Panc1 (cell line): ENCODE results near the gene NKAIN4. TPM values are rescaled to one million over a fixed set of nuclear protein-coding genes. Genes with fewer than 3 reads are reported as not detected.

Experiments used
- ATAC-seq: fragments of 200-7000 bp; cut with Tn5 transposase; 2 replicates; pipeline ENCODE4 v1.9.1; 2020; ENCODE audit warnings: mild to moderate bottlenecking, moderate library complexity
- BruUV-seq: library from RNA; stranded (reverse); fragments of 400-500 nt; replicated peaks from 2 replicates; lab custom pipeline; 2021; lab: Mats Ljungman, UMichigan
- CTCF ChIA-PET: fragments of 300-600 bp; sonication (Branson Sonifier 250); formaldehyde crosslinking; loops from one replicate; lab custom pipeline; 2022; ENCODE audit warnings: antibody characterized with exemption; lab: Charles Lee
- POLR2A ChIA-PET: fragments of 300-600 bp; sonication (Branson Sonifier 250); formaldehyde crosslinking; loops from one replicate; lab custom pipeline; 2022; ENCODE audit warnings: antibody characterized with exemption; lab: Charles Lee
- DNase-seq: peaks from one replicate; pipeline ENCODE4 v3.0.0-alpha.2; 2010; ENCODE audit warnings: low read depth, low spot score
- H3K27ac ChIP-seq: 2 replicates; pipeline ENCODE4 v1.5.1; 2011; ENCODE audit warnings: mild to moderate bottlenecking, low read length, inconsistent platforms
- H3K27me3 ChIP-seq: fragments of 200-500 bp; sonication (Bioruptor generic); 2 replicates; pipeline ENCODE4 v1.6.0; 2014; ENCODE audit warnings: low read length, inconsistent platforms; ENCODE audit not compliant: control insufficient read depth, insufficient read depth
- H3K36me3 ChIP-seq: fragments of 200-500 bp; sonication (Bioruptor generic); 2 replicates; pipeline ENCODE4 v1.5.1; 2014; ENCODE audit warnings: inconsistent platforms, mild to moderate bottlenecking, low read length, moderate library complexity; ENCODE audit not compliant: control insufficient read depth, insufficient read depth
- H3K4me1 ChIP-seq: 2 replicates; pipeline ENCODE4 v1.5.1; 2011; ENCODE audit warnings: inconsistent platforms, mild to moderate bottlenecking, low read length, moderate library complexity; ENCODE audit not compliant: control insufficient read depth, insufficient read depth
- H3K4me3 ChIP-seq, 2 experiments: 2 replicates each; pipeline ENCODE4 v1.5.1; 2011 to 2012; ENCODE audit warnings: low read depth in 2 of 2, low read length in 2 of 2, mild to moderate bottlenecking in 2 of 2, inconsistent platforms in 1 of 2, moderate library complexity in 1 of 2
- H3K9me3 ChIP-seq: fragments of 200-500 bp; sonication (Bioruptor generic); 2 replicates; pipeline ENCODE4 v1.5.1; 2014; ENCODE audit warnings: low read depth, mild to moderate bottlenecking, inconsistent platforms, low read length, moderate library complexity; ENCODE audit not compliant: control insufficient read depth, insufficient read depth
- POLR2AphosphoS5 ChIP-seq: IDR thresholded peaks from 2 replicates; pipeline ENCODE4 v1.6.1; 2012; ENCODE audit warnings: mild to moderate bottlenecking, low read depth, low read length, moderate library complexity
- SIN3A ChIP-seq: IDR thresholded peaks from 2 replicates; pipeline ENCODE4 v1.6.1; 2012; ENCODE audit warnings: low read depth, mild to moderate bottlenecking, low read length, moderate library complexity, borderline replicate concordance; ENCODE audit not compliant: insufficient read depth
- TCF7L2 ChIP-seq: IDR thresholded peaks from 2 replicates; pipeline ENCODE4 v1.6.1; 2011; ENCODE audit warnings: mild to moderate bottlenecking, low read depth, low read length, inconsistent platforms
- in situ Hi-C: cut with HindIII; loops from 2 replicates; pipeline ENCODE4 v1.10.0; 2016; ENCODE audit warnings: low sequenced_read_pairs, low pct_unique_long_range_greater_than_20kb
- intact Hi-C: fragments of 100-400 bp; cut with micrococcal nuclease; formaldehyde crosslinking; loops from one replicate; pipeline ENCODE4 v1.10.0; 2022; ENCODE audit not compliant: unreplicated experiment
- total RNA-seq: library from RNA; stranded (reverse); gene quantifications from one replicate; pipeline ENCODE4 v1.2.1, GENCODE V29; 2021; ENCODE audit not compliant: unreplicated experiment
- TF ChIP-seq, protein P1 (sequence below): fragments of 450-650 bp; IDR thresholded peaks from 2 replicates; pipeline ENCODE4 v1.5.1; 2017; ENCODE audit warnings: mild to moderate bottlenecking
- TF ChIP-seq, protein P2 (sequence below), 2 experiments: IDR thresholded peaks; 2 replicates each; pipeline ENCODE4 v1.6.1; 2011 to 2012; ENCODE audit warnings: low read depth in 2 of 2, control low read depth in 1 of 2, low read length in 1 of 2, mild to moderate bottlenecking in 1 of 2, moderate library complexity in 1 of 2; ENCODE audit not compliant: insufficient read depth in 1 of 2

NKAIN4 gene
- total RNA-seq, 1 experiment from 2014 or later: 5.5 TPM

DNA sequence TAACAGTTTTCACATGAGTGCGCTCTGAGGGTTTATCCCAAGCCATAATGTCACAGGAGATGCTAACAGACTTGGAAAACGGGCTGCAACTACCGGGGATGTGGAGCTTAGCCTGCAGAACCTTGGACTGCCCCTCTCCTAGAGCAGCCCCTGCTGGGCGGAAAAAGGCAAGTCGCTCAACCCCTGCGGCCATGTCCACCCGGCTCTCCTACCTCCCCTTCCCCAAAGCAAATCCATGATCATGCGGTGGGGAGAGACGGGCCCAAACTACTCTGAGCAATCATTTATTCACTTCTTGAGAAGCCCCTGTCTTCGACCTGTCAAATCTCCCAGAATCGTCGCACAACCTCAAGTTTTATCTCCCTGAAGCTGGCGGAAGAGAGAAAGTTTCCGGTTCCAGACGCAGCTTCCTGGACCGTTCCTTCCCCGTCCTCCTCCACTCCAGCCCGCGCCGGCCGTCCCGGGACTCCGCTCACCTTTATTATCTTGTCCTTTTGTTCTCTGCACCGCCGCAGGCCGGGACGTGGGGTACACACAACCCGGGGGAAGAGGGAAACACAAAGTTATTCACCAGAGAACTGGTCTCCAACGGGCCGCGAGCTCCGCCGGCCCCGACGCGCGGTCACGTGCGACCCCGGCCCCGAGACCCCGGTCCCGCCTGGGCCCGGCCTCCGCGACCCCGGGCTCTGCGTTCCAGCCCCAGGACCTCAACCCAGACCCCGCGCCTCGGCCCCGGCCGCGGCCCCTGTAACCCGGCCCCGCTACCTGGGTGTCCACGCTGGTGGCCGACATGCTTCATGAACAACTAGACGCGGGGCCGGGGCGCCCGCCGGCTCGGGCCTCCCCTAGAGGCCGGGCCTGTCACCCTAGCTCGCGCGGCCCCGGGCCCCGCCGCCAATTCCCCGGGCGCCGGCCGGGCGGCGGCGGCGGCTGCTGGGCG, 38.9 kb downstream of the NKAIN4 start:
- ChIA-PET CTCF (interaction anchor here (1.0 kb wide), 1 partner anchor 243 kb away, joined by 3 read pairs; no protein-coding TSS in a partner anchor), POLR2A (no interaction called here)
- in situ Hi-C loops: no loop called here
- BruUV-seq: TSS peak; percentile 78
- ATAC-seq: peak; percentile 26
- peak overlapping the region; percentile 86 to 97 for H3K4me3 ChIP-seq
- H3K27me3 ChIP-seq: no peaks in the 10 kb centered on the region
- TF ChIP-seq SIN3A: no peak
- TF ChIP-seq, protein P1, sequence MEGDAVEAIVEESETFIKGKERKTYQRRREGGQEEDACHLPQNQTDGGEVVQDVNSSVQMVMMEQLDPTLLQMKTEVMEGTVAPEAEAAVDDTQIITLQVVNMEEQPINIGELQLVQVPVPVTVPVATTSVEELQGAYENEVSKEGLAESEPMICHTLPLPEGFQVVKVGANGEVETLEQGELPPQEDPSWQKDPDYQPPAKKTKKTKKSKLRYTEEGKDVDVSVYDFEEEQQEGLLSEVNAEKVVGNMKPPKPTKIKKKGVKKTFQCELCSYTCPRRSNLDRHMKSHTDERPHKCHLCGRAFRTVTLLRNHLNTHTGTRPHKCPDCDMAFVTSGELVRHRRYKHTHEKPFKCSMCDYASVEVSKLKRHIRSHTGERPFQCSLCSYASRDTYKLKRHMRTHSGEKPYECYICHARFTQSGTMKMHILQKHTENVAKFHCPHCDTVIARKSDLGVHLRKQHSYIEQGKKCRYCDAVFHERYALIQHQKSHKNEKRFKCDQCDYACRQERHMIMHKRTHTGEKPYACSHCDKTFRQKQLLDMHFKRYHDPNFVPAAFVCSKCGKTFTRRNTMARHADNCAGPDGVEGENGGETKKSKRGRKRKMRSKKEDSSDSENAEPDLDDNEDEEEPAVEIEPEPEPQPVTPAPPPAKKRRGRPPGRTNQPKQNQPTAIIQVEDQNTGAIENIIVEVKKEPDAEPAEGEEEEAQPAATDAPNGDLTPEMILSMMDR: peak; percentile 21; the same call in 1 of the 2 replicates
- no peak for TF ChIP-seq POLR2AphosphoS5
- peaks cover 17% of the 10 kb centered on the region for H3K36me3 ChIP-seq
- intact Hi-C loops: no loop called here
- DNase-seq: no peak
- no peaks in the 10 kb centered on the region for H3K9me3 ChIP-seq
- H3K4me1 ChIP-seq: peaks cover 12% of the 10 kb centered on the region
- peak overlapping the region; percentile 86 for H3K27ac ChIP-seq

DNA sequence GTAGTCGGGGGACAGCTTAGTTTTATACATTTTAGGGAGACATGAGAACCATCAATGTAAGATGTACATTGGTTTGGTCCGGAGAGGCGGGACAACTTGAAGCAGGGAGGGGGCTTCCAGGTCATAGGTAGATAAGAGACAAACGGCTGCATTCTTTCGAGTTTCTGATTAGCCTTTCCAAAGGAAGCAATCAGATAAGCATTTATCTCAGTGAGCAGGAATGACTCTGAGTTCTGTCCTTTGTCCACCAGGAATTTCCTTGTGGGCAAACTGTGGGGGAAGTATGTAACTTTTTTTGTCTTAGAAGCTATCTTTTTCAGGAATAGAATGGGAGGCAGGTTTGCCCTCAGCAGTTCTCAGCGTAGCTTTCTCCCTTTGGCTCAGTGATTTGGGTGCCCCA, 39.7 kb downstream of the NKAIN4 start:
- Histone ChIP-seq H3K9me3 (no peaks in the 10 kb centered on the region), H3K36me3 (peaks cover 17% of the 10 kb centered on the region), H3K27ac (peak overlapping the region; percentile 86), H3K4me1 (peaks cover 12% of the 10 kb centered on the region), H3K27me3 (no peaks in the 10 kb centered on the region), H3K4me3 (peak overlapping the region; percentile 86 to 97)
- intact Hi-C loops (no loop called here), in situ Hi-C loops (no loop called here)
- BruUV-seq: no TSS peak
- ATAC-seq (no peak), DNase-seq (no peak)
- TF ChIP-seq POLR2AphosphoS5 (no peak), SIN3A (no peak), TCF7L2 (no peak)
- TF ChIP-seq, protein P2, sequence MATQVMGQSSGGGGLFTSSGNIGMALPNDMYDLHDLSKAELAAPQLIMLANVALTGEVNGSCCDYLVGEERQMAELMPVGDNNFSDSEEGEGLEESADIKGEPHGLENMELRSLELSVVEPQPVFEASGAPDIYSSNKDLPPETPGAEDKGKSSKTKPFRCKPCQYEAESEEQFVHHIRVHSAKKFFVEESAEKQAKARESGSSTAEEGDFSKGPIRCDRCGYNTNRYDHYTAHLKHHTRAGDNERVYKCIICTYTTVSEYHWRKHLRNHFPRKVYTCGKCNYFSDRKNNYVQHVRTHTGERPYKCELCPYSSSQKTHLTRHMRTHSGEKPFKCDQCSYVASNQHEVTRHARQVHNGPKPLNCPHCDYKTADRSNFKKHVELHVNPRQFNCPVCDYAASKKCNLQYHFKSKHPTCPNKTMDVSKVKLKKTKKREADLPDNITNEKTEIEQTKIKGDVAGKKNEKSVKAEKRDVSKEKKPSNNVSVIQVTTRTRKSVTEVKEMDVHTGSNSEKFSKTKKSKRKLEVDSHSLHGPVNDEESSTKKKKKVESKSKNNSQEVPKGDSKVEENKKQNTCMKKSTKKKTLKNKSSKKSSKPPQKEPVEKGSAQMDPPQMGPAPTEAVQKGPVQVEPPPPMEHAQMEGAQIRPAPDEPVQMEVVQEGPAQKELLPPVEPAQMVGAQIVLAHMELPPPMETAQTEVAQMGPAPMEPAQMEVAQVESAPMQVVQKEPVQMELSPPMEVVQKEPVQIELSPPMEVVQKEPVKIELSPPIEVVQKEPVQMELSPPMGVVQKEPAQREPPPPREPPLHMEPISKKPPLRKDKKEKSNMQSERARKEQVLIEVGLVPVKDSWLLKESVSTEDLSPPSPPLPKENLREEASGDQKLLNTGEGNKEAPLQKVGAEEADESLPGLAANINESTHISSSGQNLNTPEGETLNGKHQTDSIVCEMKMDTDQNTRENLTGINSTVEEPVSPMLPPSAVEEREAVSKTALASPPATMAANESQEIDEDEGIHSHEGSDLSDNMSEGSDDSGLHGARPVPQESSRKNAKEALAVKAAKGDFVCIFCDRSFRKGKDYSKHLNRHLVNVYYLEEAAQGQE (IDR thresholded peaks at IDR 0.05; ENCODE audit: insufficient read depth in 1 of 2, low read depth in 2 of 2, low read length in 1 of 2): no peak
- TF ChIP-seq, protein P1: no peak
- CTCF ChIA-PET: interaction anchor here (0.6 to 1.0 kb wide), 2 partner anchors 40 to 242 kb away, joined by 3 read pairs; no protein-coding TSS in a partner anchor
- POLR2A ChIA-PET: no interaction called here
